Measurements from ENCODE around the gene GTPBP4. TPM values are rescaled to one million over a fixed set of nuclear protein-coding genes. Genes with fewer than 3 reads are reported as not detected.

The GTPBP4 gene
- total and polyA plus RNA-seq, 2 of the 13 experiments (the other 11 are each of a cell fraction or from before 2014, with no cell fraction given), result 24.1 to 85.5 TPM

GRCh38 chr10:1020958-1021357, 32.7 kb downstream of the GTPBP4 start:
- no TSS peak for BruUV-seq (replicated peaks)
- no peak overlapping the region for H2AFZ ChIP-seq (ENCODE audit: low read length)
- H3K9me3 ChIP-seq (ENCODE audit: low read length), result no peaks in the 10 kb centered on the region
- FAIRE-seq, result no peak
- peak; percentile 20 for ATAC-seq
- intact Hi-C loops (cut with micrococcal nuclease; ENCODE audit: unreplicated experiment), result no loop called here
- no peak overlapping the region for H3K4me3 ChIP-seq (replicated peaks in 1 of 3; ENCODE audit: insufficient read depth in 1 of 3, low read depth in 2 of 3, low read length in 3 of 3)
- ChIA-PET POLR2A (interaction anchor here (1.2 kb wide), 1 partner anchor 28 kb away, joined by 6 read pairs; the partner anchor contains the start of gene IDI1), CTCF (ENCODE audit: low intra/inter-chr PET ratio, low total read pairs) (no interaction called here)
- 96% methylated on average over 7 of the region's 9 CpGs for WGBS (ENCODE audit: low lambda C conversion rate)
- DNase-seq (ENCODE audit: low spot score), result no peak
- H3K27me3 ChIP-seq (ENCODE audit: control insufficient read depth in 1 of 2, insufficient read depth in 2 of 2, low read length in 2 of 2), result no peaks in the 10 kb centered on the region
- H3K9ac ChIP-seq (ENCODE audit: insufficient read depth, low read depth, low read length), result no peak overlapping the region
- in situ Hi-C loops (cut with HindIII; ENCODE audit: extremely low pct_ligation_motif_present, low pct_unique_long_range_greater_than_20kb), result no loop called here
- no peak overlapping the region for H3K4me2 ChIP-seq (ENCODE audit: low read depth, low read length)
- H3K27ac ChIP-seq (ENCODE audit: extremely low read length, insufficient read depth, low read length), result no peak overlapping the region
- H3K4me1 ChIP-seq (ENCODE audit: insufficient read depth, low read length), result no peaks in the 10 kb centered on the region
- no peak for TF ChIP-seq NBN (conservative IDR thresholded peaks at IDR 0.05)
- peak; percentile 36; the same call in 1 of the 2 replicates for TF ChIP-seq POLR2G (IDR thresholded peaks at IDR 0.05; ENCODE audit: low read depth, low read length)
- peaks cover 14 to 27% of the 10 kb centered on the region in 2 experiments for H3K36me3 ChIP-seq (replicated peaks in 1 of 2; ENCODE audit: control insufficient read depth in 1 of 2, insufficient read depth in 2 of 2, low read length in 2 of 2)
- H3K79me2 ChIP-seq (ENCODE audit: insufficient read depth, low read length), result no peaks in the 10 kb centered on the region
- H4K20me1 ChIP-seq (ENCODE audit: insufficient read depth, low read length), result no peaks in the 10 kb centered on the region

DNA sequence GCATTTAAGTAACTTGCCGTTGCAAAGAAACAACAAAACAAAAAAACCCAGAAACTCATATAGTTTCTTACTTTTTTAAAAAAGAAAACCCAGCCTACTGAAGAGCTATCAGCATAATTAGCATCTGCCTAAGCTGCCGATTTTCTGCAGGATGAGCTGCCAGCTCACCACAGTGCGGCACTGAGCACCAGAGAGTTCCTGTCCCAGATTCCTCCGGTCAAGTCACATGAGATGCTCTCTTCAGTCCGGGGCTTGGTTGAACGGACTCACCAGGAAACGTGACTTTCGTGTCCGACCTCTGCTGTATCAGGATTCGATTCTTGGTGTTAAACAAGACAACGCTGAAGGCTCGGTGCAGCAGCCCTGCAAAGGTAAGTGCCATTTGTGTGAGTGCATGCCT, 34.2 kb downstream of the GTPBP4 start:
- 79% methylated on average over 8 of the region's 12 CpGs for WGBS (ENCODE audit: low lambda C conversion rate)
- DNase-seq (ENCODE audit: low spot score), result no peak
- Histone ChIP-seq H3K36me3 (replicated peaks in 1 of 2; ENCODE audit: control insufficient read depth in 1 of 2, insufficient read depth in 2 of 2, low read length in 2 of 2) (peaks cover 5 to 13% of the 10 kb centered on the region in 2 experiments; a peak in 4 of 5 replicates), H3K4me3 (replicated peaks in 1 of 3; ENCODE audit: insufficient read depth in 1 of 3, low read depth in 2 of 3, low read length in 3 of 3) (no peak overlapping the region), H3K9me3 (ENCODE audit: low read length) (no peaks in the 10 kb centered on the region), H3K9ac (ENCODE audit: insufficient read depth, low read depth, low read length) (no peak overlapping the region), H2AFZ (ENCODE audit: low read length) (no peak overlapping the region), H3K4me2 (ENCODE audit: low read depth, low read length) (no peak overlapping the region; the same call in 1 of the 2 replicates), H3K27me3 (ENCODE audit: control insufficient read depth in 1 of 2, insufficient read depth in 2 of 2, low read length in 2 of 2) (no peaks in the 10 kb centered on the region), H3K4me1 (ENCODE audit: insufficient read depth, low read length) (no peaks in the 10 kb centered on the region), H4K20me1 (ENCODE audit: insufficient read depth, low read length) (no peaks in the 10 kb centered on the region), H3K27ac (ENCODE audit: extremely low read length, insufficient read depth, low read length) (no peak overlapping the region), H3K79me2 (ENCODE audit: insufficient read depth, low read length) (no peaks in the 10 kb centered on the region)
- ChIA-PET CTCF (ENCODE audit: low intra/inter-chr PET ratio, low total read pairs) (interaction anchor here (0.6 kb wide), 1 partner anchor 19 kb away, joined by 3 read pairs; no protein-coding TSS in a partner anchor), POLR2A (no interaction called here)
- no peak for FAIRE-seq
- TF ChIP-seq NR0B2 (CRISPR knock-in tag; IDR thresholded peaks at IDR 0.05) (no peak), GZF1 (CRISPR knock-in tag; IDR thresholded peaks at IDR 0.05) (no peak), ZUFSP (CRISPR knock-in tag; IDR thresholded peaks at IDR 0.05; ENCODE audit: borderline replicate concordance) (no peak), ARNT2 (CRISPR knock-in tag; IDR thresholded peaks at IDR 0.05; ENCODE audit: low read depth) (no peak), USF2 (IDR thresholded peaks at IDR 0.05; ENCODE audit: low read depth, low read length) (no peak), USF2 (CRISPR knock-in tag; IDR thresholded peaks at IDR 0.05; ENCODE audit: borderline replicate concordance) (no peak), MEF2D (CRISPR knock-in tag; IDR thresholded peaks at IDR 0.05) (no peak), CC2D1A (CRISPR knock-in tag; IDR thresholded peaks at IDR 0.05) (no peak), ZNF839 (CRISPR knock-in tag; IDR thresholded peaks at IDR 0.05; ENCODE audit: borderline replicate concordance) (no peak), DMAP1 (CRISPR knock-in tag; IDR thresholded peaks at IDR 0.05) (no peak)
- ATAC-seq, result peak; percentile 28
- intact Hi-C loops (cut with micrococcal nuclease; ENCODE audit: unreplicated experiment) (no loop called here), in situ Hi-C loops (cut with HindIII; ENCODE audit: extremely low pct_ligation_motif_present, low pct_unique_long_range_greater_than_20kb) (no loop called here)
- BruUV-seq (replicated peaks), result no TSS peak

All from HepG2 (cell line).